BJ (cell line): ENCODE data around the gene GCNT2. TPM values are rescaled to one million over a fixed set of nuclear protein-coding genes. Genes with fewer than 3 reads are reported as not detected.

Experiments
- CTCF ChIA-PET: fragments of 350-600 bp; formaldehyde crosslinking; extraction: SDS; loops from one replicate; lab custom pipeline; 2021; ENCODE audit warnings: antibody characterized with exemption, inconsistent platforms; lab: Yijun Ruan, JAX
- POLR2A ChIA-PET: fragments of 300-600 bp; sonication (Branson Sonifier 250); formaldehyde crosslinking; extraction: SDS; loops from one replicate; lab custom pipeline; 2021; ENCODE audit warnings: antibody characterized with exemption; lab: Charles Lee
- DNase-seq: peaks from one replicate; pipeline ENCODE4 v3.0.0-alpha.2; 2011; ENCODE audit warnings: low read depth
- H3K27me3 ChIP-seq: 2 replicates; pipeline ENCODE4 v1.6.0; 2011; ENCODE audit warnings: low read length; ENCODE audit not compliant: control insufficient read depth, insufficient read depth
- H3K36me3 ChIP-seq: 2 replicates; pipeline ENCODE4 v1.5.1; 2011; ENCODE audit warnings: low read length; ENCODE audit not compliant: control insufficient read depth, insufficient read depth
- H3K4me3 ChIP-seq: 2 replicates; pipeline ENCODE4 v1.5.1; 2011; ENCODE audit warnings: low read depth, mild to moderate bottlenecking, control low read depth, low read length
- polyA plus RNA-seq: library from polyadenylated mRNA; depleted of rRNA; stranded (reverse); fragments of >200 nt; gene quantifications from 2 replicates; pipeline ENCODE4 v1.2.3, GENCODE V29; 2011
- TF ChIP-seq, protein P1 (sequence below): IDR thresholded peaks from 2 replicates; pipeline ENCODE4 v1.5.1; 2011; ENCODE audit warnings: low read depth, mild to moderate bottlenecking, control low read depth, inconsistent platforms, low read length, moderate library complexity; ENCODE audit not compliant: insufficient read depth

Gene GCNT2
- polyA plus RNA-seq, 1 experiment, result 0.04 TPM

- Histone ChIP-seq H3K4me3 (no peak overlapping the region), H3K27me3 (no peaks in the 10 kb centered on the region), H3K36me3 (no peaks in the 10 kb centered on the region)
- CTCF ChIA-PET, result no interaction called here
- POLR2A ChIA-PET, result no interaction called here
- TF ChIP-seq, protein P1, sequence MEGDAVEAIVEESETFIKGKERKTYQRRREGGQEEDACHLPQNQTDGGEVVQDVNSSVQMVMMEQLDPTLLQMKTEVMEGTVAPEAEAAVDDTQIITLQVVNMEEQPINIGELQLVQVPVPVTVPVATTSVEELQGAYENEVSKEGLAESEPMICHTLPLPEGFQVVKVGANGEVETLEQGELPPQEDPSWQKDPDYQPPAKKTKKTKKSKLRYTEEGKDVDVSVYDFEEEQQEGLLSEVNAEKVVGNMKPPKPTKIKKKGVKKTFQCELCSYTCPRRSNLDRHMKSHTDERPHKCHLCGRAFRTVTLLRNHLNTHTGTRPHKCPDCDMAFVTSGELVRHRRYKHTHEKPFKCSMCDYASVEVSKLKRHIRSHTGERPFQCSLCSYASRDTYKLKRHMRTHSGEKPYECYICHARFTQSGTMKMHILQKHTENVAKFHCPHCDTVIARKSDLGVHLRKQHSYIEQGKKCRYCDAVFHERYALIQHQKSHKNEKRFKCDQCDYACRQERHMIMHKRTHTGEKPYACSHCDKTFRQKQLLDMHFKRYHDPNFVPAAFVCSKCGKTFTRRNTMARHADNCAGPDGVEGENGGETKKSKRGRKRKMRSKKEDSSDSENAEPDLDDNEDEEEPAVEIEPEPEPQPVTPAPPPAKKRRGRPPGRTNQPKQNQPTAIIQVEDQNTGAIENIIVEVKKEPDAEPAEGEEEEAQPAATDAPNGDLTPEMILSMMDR, result no peak
- no peak for DNase-seq
Measured at GRCh38 chr6:10537726-10538125, 16.6 kb downstream of the GCNT2 start.

DNA sequence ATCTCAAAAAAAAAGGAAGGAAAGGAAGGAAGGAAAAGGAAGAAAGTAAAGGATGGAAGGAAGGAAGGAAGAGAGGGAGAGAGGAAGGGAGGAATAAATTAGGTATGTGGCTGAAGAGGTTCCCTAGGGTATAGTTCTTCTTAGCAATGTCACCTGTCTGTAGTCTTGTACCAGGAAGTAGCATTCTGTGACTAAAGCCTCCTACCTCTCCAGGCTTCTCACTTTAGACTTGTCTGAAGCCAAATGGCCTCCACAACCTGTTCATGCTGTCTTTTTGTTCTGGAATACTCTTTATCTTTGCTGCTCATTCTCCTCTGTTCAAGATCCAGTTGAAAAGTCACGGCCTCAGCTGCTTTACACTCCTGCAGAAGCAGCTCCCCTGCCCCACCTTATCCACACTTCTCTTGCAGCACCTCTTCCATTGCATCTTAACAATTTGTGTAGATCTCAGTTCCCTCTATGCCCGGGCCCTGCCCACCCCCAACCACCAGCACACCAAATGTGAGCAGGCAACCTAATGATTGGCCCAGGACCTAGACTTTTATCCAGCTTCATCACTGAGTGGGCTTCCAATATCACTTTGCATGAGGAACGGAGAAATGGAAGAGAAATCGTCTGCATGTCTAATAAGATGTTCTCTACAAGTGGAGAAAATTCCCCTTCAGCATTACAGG lies 19.1 kb downstream of the GCNT2 start:
- Histone ChIP-seq H3K36me3 (no peaks in the 10 kb centered on the region), H3K27me3 (no peaks in the 10 kb centered on the region), H3K4me3 (no peak overlapping the region)
- ChIA-PET POLR2A (no interaction called here), CTCF (no interaction called here)
- no peak for DNase-seq
- TF ChIP-seq, protein P1, result no peak

- CTCF ChIA-PET, result no interaction called here
- no peaks in the 10 kb centered on the region for H3K36me3 ChIP-seq
- no peaks in the 10 kb centered on the region for H3K27me3 ChIP-seq
- POLR2A ChIA-PET, result no interaction called here
- H3K4me3 ChIP-seq, result no peak overlapping the region
- DNase-seq, result no peak
- TF ChIP-seq, protein P1, result no peak
Measured at GRCh38 chr6:10541591-10541990, 20.4 kb downstream of the GCNT2 start.

GRCh38 chr6:10542213-10542612 lies 21.1 kb downstream of the GCNT2 start:
- no peak overlapping the region for H3K4me3 ChIP-seq
- CTCF ChIA-PET, result no interaction called here
- POLR2A ChIA-PET, result no interaction called here

DNA sequence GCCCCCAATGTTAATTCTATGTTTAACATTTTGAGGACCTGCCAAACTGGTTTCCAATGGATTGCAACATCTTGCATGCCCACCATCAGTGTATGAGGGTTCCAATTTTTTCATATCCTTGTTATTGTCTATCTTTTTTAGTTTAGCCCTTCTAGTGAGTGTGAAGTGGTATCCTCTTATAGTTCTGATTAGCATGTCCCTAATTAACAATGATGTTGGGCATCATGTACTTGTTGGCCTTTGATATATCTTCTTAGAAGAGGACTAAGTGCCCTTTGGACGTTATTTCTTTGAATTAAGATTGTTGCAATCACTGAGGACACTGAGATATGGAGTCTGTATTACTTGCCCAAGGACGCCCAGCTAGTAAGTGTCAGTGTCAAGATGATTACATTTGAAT lies 22.3 kb downstream of the GCNT2 start:
- no peak for DNase-seq
- TF ChIP-seq, protein P1, result no peak
- H3K27me3 ChIP-seq, result no peaks in the 10 kb centered on the region
- H3K4me3 ChIP-seq, result no peak overlapping the region
- ChIA-PET POLR2A (no interaction called here), CTCF (interaction anchor here (0.6 kb wide), 1 partner anchor 607 kb away, joined by 3 read pairs; no protein-coding TSS in a partner anchor)
- no peaks in the 10 kb centered on the region for H3K36me3 ChIP-seq

More at GRCh38 chr6:10542213-10542612, 21.1 kb downstream of the GCNT2 start:
- TF ChIP-seq, protein P1, result no peak
- H3K27me3 ChIP-seq, result no peaks in the 10 kb centered on the region
- H3K36me3 ChIP-seq, result no peaks in the 10 kb centered on the region
- DNase-seq, result no peak
